ENCODE data around the gene RAB7A. TPM values are rescaled to one million over a fixed set of nuclear protein-coding genes. Genes with fewer than 3 reads are reported as not detected.

The RAB7A gene
- total RNA-seq (2021; fragmentation: NEBNext Ultra II Directional; extraction: Animal tissue kit (Norgen Biotek cat#: 25700)) (185 and 195 TPM in 2 replicates), polyA plus RNA-seq (2011; rRNA removed) (156 and 179 TPM in 2 replicates), polyA minus RNA-seq (2011; rRNA and poly(A)+ RNA removed) (157 and 158 TPM in 2 replicates)
- polyA plus RNA-seq (2011; cell fraction: cytosol; rRNA removed): 180 TPM
- polyA plus RNA-seq (2011; cell fraction: nucleus; rRNA removed): 52.8 TPM
- 134 to 225 TPM (median 141 TPM) in 4 replicates for polyA plus RNA-seq (2012, experiment 1 of 2)
- polyA plus RNA-seq (2012, experiment 2 of 2): 65.1 TPM
- 149 TPM for polyA plus RNA-seq (2013, experiment 1 of 2)
- polyA plus RNA-seq (2013, experiment 2 of 2): 165 TPM
- 81.6 TPM for polyA minus RNA-seq (2011; cell fraction: cytosol; rRNA and poly(A)+ RNA removed)
- 72.5 TPM for polyA minus RNA-seq (2011; cell fraction: nucleus; rRNA and poly(A)+ RNA removed)
- long read RNA-seq, experiment 1, transcript RAB7A-201 (6 exons, 2,244 nt): major isoform, 73 of 179 reads
- long read RNA-seq, experiment 1, partial matches to known transcripts: 102 of 179 reads
- long read RNA-seq, experiment 1, other reads (novel, unspliced or antisense): 3 of 179 reads
- long read RNA-seq, experiment 2, transcript RAB7A-201 (6 exons, 2,244 nt): major isoform, 18 of 40 reads
- long read RNA-seq, experiment 2, partial matches to known transcripts: 22 of 40 reads
- long read RNA-seq, experiment 2, other reads (novel, unspliced or antisense): 0 of 40 reads

GRCh38 chr3:128726023-128727016, at the start of gene RAB7A:
TSS of gene RAB7A (plus strand) at chr3:128726183. CDS start at chr3:128795368, 69,185 bp downstream.
- Histone ChIP-seq H3K27ac (ENCODE audit: low read depth, low read length) (peak within 1 kb of the TSS; percentile 88), H2BK20ac (ENCODE audit: low read length) (0 out of 2 replicates have a peak within 1 kb of the TSS, but pooled peaks have one; percentile 44), H4K20me1 (replicated peaks in 1 of 2; ENCODE audit: control insufficient read depth in 1 of 2, insufficient read depth in 2 of 2, low read length in 2 of 2) (peaks cover 21 to 25% of the 10 kb centered on the region in 2 experiments), H3K56ac (replicated peaks; ENCODE audit: insufficient read length, low read depth, low read length) (peak within 1 kb of the TSS; percentile 70), H3K79me2 (ENCODE audit: control insufficient read depth in 1 of 2, insufficient read depth in 2 of 2, low read length in 2 of 2) (peaks cover 49 to 57% of the 10 kb centered on the region in 2 experiments), H2AK5ac (ENCODE audit: low read depth, low read length) (peak within 1 kb of the TSS; percentile 26; the same call in 1 of the 2 replicates), H4K8ac (ENCODE audit: extremely low read depth, insufficient read depth, low read length) (peak within 1 kb of the TSS; percentile 94), H2BK120ac (replicated peaks; ENCODE audit: low read depth, low read length) (no peak within 1 kb of the TSS), H3K27me3 (replicated peaks in 1 of 4; ENCODE audit: control insufficient read depth in 3 of 4, extremely low read depth in 1 of 4, insufficient read depth in 3 of 4, low read length in 3 of 4) (no peaks in the 10 kb centered on the region), H3K9me3 (ENCODE audit: insufficient read depth in 2 of 2, low read depth in 1 of 2, low read length in 1 of 2) (no peaks in the 10 kb centered on the region), H3K79me1 (ENCODE audit: low read depth, low read length) (peaks cover 10% of the 10 kb centered on the region), H3K4me2 (ENCODE audit: insufficient read depth in 1 of 2, low read depth in 2 of 2, low read length in 2 of 2) (peak within 1 kb of the TSS; percentile 70 to 98), H4K91ac (replicated peaks; ENCODE audit: insufficient read length, low read length) (peak within 1 kb of the TSS; percentile 57), H3K4me1 (replicated peaks in 1 of 4; ENCODE audit: control insufficient read depth in 3 of 4, insufficient read depth in 4 of 4, low read length in 3 of 4) (peaks cover 6 to 32% (median 21%) of the 10 kb centered on the region in 4 experiments), H2BK12ac (ENCODE audit: low read depth, low read length) (no peak within 1 kb of the TSS), H3K4ac (replicated peaks; ENCODE audit: insufficient read length, low read depth, low read length) (peak within 1 kb of the TSS; percentile 78), H2BK15ac (ENCODE audit: low read length) (no peak within 1 kb of the TSS), H4K5ac (ENCODE audit: insufficient read length, low read depth, low read length) (peak within 1 kb of the TSS; percentile 33), H3K4me3 (ENCODE audit: extremely low read depth in 1 of 4, insufficient read depth in 2 of 4, low read depth in 3 of 4, low read length in 4 of 4) (peak within 1 kb of the TSS; percentile 80 to 94 (median 91)), H3K14ac (ENCODE audit: insufficient read length) (no peak within 1 kb of the TSS), H3K23ac (ENCODE audit: insufficient read length) (no peak within 1 kb of the TSS), H3K36me3 (ENCODE audit: control insufficient read depth in 2 of 4, insufficient read depth in 4 of 4, low read length in 3 of 4) (no peaks in the 10 kb centered on the region), H3K23me2 (ENCODE audit: low read depth, low read length) (peaks cover 9% of the 10 kb centered on the region), H2AFZ (ENCODE audit: low read length) (0 out of 2 replicates have a peak within 1 kb of the TSS, but pooled peaks have one; percentile 4), H3K18ac (ENCODE audit: extremely low read depth, low read length) (0 out of 2 replicates have a peak within 1 kb of the TSS, but pooled peaks have one; percentile 57), H2BK5ac (ENCODE audit: low read depth, low read length) (peak within 1 kb of the TSS; percentile 80; the same call in 1 of the 2 replicates), H3K9ac (replicated peaks in 1 of 4; ENCODE audit: extremely low read depth in 1 of 4, low read depth in 3 of 4, low read length in 3 of 4) (peak within 1 kb of the TSS; percentile 68 to 97 (median 86))
- POLR2A ChIA-PET (ENCODE audit: partially characterized antibody): interaction anchor here (0.5 to 6.0 kb wide), 10 partner anchors 8 to 117 kb away, joined by 3 to 44 read pairs (median 4); no protein-coding TSS in a partner anchor
- FAIRE-seq (peak; percentile 60), DNase-seq (ENCODE audit: low read depth in 1 of 2, low spot score in 2 of 2) (peak; percentile 93 to 96)
- CTCF ChIA-PET (ENCODE audit: partially characterized antibody): interaction anchor here (1.0 to 1.7 kb wide), 7 partner anchors 10 to 120 kb away, joined by 3 to 6 read pairs (median 5); no protein-coding TSS in a partner anchor
- 3% methylated on average over 76 of the region's 93 CpGs; no CpG with 5 or more reads in 1 of the 2 experiments for WGBS, 2 experiments (ENCODE audit: extremely low coverage in 1 of 2, insufficient coverage in 1 of 2, insufficient read length in 1 of 2, insufficient replicate concordance in 2 of 2, low coverage in 1 of 2, low lambda C conversion rate in 2 of 2, missing lambda C conversion rate in 1 of 2)
- TF ChIP-seq MAFK (IDR thresholded peaks at IDR 0.05; ENCODE audit: low read depth, low read length): no peak
- no peak for TF ChIP-seq KDM1A (IDR thresholded peaks at IDR 0.05; ENCODE audit: borderline replicate concordance, low read length)
- TF ChIP-seq HDAC6 (IDR thresholded peaks at IDR 0.05; ENCODE audit: low read depth, low read length): no peak
- TF ChIP-seq SAP30 (IDR thresholded peaks at IDR 0.05; ENCODE audit: insufficient read depth, insufficient replicate concordance, low read length): peak; percentile 60
- TF ChIP-seq SIN3A (conservative IDR thresholded peaks at IDR 0.05 in 1 of 2, IDR thresholded peaks at IDR 0.05 in 1 of 2; ENCODE audit: low read depth in 1 of 2, low read length in 2 of 2): peak in 1 of 2 experiments; percentile 75; a peak in 1 of 4 replicates

Measured in H1 (cell line).